ENCODE data around the gene FH.

FH gene

DNA sequence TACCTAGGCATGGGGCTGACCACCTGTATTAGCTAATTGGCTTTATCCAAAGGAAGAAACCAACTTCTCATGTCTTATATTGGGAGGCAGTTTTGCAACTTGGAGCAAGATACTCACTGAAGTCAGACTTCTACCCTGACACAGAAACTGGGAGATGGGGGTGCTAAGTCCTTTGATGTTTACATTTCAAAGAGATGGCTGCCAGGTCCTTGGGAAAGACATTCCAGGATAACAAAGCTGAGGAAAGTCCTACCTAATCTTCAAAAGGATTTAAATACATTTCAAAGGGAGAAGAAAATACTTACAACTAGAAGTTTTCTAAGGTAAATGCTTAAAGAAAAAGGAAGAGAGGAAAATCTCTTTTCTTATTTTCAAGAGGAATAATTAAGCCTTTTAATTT lies 62.1 kb downstream of the FH start:
- no peak for DNase-seq (ENCODE audit: low read depth)

DNA sequence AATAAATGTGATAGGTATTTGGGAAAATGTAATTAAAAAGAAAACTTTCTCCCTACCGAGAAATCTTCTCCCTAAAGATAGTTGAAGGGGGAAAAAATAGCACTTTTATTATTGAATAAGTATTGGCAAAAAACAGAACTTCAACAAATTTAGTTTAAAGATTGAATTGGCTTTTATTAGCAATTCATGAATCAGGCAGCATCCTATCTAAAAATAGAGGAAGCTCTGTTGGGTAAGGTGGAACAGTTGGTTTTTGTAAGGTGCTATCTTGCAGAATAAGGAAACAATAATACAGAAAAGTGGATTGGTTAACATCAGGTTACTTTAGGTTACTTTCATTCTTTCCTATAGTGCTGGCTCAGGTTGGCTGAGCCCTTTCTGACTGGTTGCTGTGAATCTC lies 62.8 kb downstream of the FH start:
- DNase-seq (ENCODE audit: low read depth), result no peak

DNA sequence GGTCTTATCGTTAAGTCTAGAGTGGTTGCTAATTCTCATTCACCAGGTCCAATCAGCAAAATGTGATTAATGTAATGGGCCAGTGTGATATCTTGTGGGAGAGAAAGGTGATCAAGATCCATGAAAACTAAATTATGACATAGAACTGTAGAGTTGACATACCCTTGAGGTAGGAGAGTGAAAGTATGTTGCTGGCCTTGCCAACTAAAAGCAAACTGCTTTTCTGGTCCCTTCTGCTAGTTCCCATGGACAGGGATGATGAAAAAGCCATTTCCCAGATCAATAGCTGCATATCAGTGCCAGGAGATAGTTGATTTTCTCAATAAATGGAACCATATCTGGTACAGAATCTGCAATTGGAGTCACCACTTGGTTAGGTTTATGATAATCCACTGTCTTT lies 65.8 kb downstream of the FH start:
- no peak for DNase-seq (ENCODE audit: low read depth)

DNA sequence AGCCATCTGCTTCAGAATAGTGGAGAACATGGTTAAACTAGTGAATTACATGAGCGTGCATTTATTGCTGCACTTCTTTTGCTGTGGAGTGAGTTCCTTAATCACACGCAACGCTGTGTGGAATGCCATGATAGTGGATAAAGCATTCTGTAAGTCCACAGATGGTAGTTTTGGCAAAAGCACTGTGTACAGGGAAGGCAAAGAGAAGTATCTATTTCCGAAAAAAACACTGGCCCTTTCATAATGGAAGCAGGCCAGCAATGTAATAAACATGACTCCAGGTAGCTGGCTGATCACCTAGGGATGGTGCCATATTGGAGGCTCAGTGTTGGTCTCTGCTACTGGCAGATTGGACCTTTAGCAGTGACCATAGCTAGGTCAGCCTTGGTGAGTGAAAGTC lies 67.6 kb downstream of the FH start:
- DNase-seq (ENCODE audit: low read depth), result no peak

All from stimulated activated CD8-positive, alpha-beta memory T cell treated with anti-CD3 and anti-CD28 coated beads, Interleukin-12 subunit alpha, Interleukin-12 subunit beta, amount 100 ng/mL, for 4 hours (primary cell).